Stomach (tissue), 4 donors: ENCODE data around the gene PRR33.

Experiments used
- EP300 ChIP-seq: sonication (generic); formaldehyde crosslinking; IDR thresholded peaks from one replicate; pipeline ENCODE4 v1.6.1; 2017; ENCODE audit warnings: antibody characterized with exemption
- POLR2A ChIP-seq, 4 donors: fragments of 450-650 bp; IDR thresholded peaks; one replicate each; pipeline ENCODE4 v1.6.1; 2016; ENCODE audit warnings: antibody characterized with exemption in 4 of 4, control low read depth in 2 of 4, mild to moderate bottlenecking in 1 of 4, moderate library complexity in 1 of 4
- POLR2AphosphoS5 ChIP-seq, 3 donors: sonication (generic); formaldehyde crosslinking; IDR thresholded peaks; one replicate each; pipeline ENCODE4 v1.6.1; 2016; ENCODE audit warnings: antibody characterized with exemption in 3 of 3
- TF ChIP-seq, protein P1 (sequence below), 7 experiments: fragments of 450-650 bp in 4 of 7; fragments of 200-600 bp in 3 of 7; sonication (generic) in 3 of 7; IDR thresholded peaks; one replicate each; pipeline ENCODE4 v1.5.1; 2016 to 2019; ENCODE audit warnings: antibody characterized with exemption in 7 of 7, control low read depth in 2 of 7, mild to moderate bottlenecking in 1 of 7

DNA sequence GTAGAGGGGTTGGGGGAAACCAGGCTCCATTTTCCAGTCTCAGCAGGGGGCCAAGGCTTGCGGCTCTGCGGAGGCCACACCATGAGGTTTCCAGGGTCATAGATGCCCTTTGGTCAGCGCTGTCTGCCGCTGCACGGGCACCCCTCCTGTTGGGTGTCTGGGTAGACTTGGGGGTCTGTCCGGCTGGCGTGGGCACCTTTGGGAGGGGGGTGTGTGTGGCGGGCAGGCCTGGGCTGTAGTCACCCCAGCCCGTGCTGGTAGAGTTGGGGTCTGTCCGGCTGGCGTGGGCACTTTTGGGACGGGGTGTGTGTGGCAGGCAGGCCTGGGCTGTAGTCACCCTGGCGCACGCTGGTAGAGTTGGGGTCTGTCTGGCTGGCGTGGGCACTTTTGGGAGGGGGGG, 20.2 kb downstream of the PRR33 start:
- TF ChIP-seq POLR2A (IDR thresholded peaks at IDR 0.05) (no peak), POLR2AphosphoS5 (IDR thresholded peaks at IDR 0.05) (no peak), EP300 (no peak)
- TF ChIP-seq, protein P1, sequence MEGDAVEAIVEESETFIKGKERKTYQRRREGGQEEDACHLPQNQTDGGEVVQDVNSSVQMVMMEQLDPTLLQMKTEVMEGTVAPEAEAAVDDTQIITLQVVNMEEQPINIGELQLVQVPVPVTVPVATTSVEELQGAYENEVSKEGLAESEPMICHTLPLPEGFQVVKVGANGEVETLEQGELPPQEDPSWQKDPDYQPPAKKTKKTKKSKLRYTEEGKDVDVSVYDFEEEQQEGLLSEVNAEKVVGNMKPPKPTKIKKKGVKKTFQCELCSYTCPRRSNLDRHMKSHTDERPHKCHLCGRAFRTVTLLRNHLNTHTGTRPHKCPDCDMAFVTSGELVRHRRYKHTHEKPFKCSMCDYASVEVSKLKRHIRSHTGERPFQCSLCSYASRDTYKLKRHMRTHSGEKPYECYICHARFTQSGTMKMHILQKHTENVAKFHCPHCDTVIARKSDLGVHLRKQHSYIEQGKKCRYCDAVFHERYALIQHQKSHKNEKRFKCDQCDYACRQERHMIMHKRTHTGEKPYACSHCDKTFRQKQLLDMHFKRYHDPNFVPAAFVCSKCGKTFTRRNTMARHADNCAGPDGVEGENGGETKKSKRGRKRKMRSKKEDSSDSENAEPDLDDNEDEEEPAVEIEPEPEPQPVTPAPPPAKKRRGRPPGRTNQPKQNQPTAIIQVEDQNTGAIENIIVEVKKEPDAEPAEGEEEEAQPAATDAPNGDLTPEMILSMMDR (IDR thresholded peaks at IDR 0.05): no peak
